ENCODE results near the gene NRXN3.

Gene NRXN3

DNA sequence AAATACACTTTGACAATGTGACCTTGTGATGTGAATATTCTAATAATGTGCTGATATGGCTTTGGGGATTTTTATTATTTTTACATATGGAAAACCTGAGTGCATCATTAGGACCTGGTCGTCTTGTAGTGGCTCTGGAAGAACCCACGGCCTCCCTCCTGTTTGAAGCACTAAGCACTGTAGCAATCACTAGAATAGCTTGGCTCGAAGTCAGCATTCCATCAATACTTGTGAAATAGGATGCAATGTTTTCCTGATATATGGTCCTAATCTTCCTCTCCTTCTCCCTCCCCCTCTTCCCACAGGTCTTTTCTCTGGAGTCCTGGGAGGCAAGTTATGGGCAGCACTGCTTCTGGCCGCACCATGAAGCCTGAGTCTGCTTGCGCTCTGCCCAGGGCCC is 71.9 kb downstream of the NRXN3 start:
- DNase-seq (ENCODE audit: low read depth in 1 of 2, low spot score in 1 of 2), result no peak

DNA sequence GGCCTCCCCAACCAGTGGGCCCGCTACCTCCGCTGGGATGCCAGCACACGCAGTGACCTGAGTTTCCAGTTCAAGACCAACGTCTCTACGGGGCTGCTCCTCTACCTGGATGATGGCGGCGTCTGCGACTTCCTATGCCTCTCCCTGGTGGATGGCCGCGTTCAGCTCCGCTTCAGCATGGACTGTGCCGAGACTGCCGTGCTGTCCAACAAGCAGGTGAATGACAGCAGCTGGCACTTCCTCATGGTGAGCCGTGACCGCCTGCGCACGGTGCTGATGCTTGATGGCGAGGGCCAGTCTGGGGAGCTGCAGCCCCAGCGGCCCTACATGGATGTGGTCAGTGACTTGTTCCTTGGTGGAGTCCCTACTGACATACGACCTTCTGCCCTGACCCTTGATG is 73.0 kb downstream of the NRXN3 start:
- DNase-seq (ENCODE audit: low read depth in 1 of 2, low spot score in 1 of 2), result no peak

- DNase-seq (ENCODE audit: low read depth in 1 of 2, low spot score in 1 of 2), result no peak
These were observed 75.1 kb downstream of the NRXN3 start for GRCh38 chr14:78245238-78245637.

DNA sequence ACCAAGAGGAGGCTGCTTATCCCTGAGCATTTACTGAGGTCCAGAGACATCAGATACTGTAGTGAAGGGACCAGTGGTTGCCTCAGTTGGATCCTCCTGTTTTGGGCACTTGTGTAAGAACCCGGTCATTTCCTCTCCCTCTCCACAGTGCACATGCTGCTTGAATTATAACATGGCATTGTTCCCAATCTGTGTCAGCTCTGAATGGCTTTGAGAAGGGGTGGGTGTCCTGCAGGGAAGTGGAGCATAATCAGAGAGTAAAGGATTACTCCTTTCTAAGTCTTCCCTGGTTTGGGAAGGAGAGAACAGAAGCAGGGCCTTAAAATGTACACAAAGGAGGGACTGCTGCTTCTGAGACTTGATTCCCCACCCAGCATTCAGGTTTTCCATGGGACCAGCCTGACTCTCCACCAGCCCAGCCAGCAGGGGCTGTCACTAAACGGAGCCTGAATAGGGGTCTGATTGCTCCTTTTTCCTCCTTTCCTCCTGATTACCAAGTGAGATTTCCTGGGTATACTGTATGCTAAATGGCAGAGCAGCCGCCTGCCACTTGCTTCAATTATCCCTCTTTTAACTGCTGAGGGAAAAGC is 78.4 kb downstream of the NRXN3 start:
- no peak for DNase-seq (ENCODE audit: low read depth in 1 of 2, low spot score in 1 of 2)

DNA sequence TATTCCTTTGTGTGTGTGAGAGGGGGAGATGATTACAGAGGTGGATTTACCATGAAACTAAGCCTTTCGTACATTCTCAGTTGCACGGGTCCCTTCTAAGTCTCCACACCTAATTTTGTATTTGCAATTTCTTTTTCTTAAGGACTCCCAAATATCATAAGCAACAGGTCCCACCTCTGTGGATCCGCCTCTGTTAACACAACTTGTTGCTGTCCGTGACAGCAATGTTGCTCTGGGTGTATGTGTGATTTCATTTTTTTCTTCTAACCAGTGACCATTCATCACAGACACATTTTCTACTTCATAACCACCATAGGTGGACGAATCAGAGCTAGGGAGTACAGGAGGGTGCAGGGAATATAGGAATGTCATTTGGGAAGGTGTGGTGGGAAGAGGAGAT is 81.1 kb downstream of the NRXN3 start:
- DNase-seq (ENCODE audit: low read depth in 1 of 2, low spot score in 1 of 2), result no peak

GRCh38 chr14:78253986-78254385 is 83.8 kb downstream of the NRXN3 start:
- DNase-seq (ENCODE audit: low read depth in 1 of 2, low spot score in 1 of 2), result no peak

- no peak for DNase-seq (ENCODE audit: low read depth in 1 of 2, low spot score in 1 of 2)
These were observed 84.8 kb downstream of the NRXN3 start for GRCh38 chr14:78254911-78255461.

GRCh38 chr14:78259831-78260230 is 89.7 kb downstream of the NRXN3 start:
- no peak for DNase-seq (ENCODE audit: low read depth in 1 of 2, low spot score in 1 of 2)

DNA sequence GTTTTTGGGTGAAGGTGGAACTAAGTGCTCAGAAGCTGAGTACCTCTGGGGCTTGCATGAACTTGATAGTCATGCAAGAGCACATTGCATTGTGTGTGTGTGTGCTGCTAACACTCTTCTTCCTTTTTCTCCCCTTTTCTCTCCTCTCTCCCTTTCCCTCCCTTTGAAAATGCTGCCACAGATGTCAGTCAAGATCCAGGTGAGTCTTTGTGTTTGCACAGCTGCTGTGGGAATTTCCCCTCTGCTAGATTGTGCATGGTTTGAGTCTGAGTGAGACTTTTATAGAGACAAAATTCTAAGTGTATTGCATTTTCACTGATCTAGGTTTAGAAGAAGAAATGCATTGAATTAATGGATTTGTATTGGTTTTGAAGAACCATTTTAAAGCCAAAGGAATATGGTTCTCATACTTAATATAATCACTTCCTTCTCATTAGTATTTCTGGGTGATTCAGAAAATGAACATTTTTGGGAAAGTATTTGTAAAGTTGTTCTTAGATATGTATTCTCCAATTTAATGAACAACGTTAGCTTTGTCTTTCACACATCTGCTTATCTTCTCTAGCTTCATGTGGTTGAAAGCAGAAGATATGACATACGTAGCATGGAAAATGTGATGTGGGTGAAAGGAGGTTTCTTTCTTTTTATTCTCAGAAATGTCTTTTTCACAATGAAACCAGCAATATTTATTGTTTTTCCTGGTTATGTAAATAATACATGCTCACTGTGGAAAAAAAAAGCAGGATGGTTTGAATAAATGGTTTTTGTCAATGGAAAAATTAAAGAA is 108.5 kb downstream of the NRXN3 start:
- DNase-seq (ENCODE audit: low read depth in 1 of 2, low spot score in 1 of 2), result no peak

DNA sequence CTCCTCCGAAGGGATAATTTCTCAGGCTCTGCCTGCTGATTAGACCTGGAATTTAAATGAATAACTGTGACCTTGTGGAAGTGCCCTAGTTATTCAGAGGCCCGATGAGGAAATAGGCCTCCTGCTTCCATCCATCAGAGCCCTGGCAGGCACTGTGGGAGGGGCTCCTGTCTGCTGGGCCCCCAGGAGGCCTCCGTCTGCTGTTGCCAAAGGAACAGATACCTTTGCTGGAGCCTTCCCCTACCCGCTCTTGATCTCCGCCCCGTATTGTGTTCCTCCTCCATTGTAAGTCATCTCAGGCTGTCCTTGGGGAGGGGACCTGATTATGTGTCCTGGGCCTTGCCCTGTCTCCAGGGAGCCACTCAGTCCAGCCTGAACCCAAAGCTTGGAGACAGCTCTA is 112.3 kb downstream of the NRXN3 start:
- DNase-seq (ENCODE audit: low read depth in 1 of 2, low spot score in 1 of 2), result no peak

DNA sequence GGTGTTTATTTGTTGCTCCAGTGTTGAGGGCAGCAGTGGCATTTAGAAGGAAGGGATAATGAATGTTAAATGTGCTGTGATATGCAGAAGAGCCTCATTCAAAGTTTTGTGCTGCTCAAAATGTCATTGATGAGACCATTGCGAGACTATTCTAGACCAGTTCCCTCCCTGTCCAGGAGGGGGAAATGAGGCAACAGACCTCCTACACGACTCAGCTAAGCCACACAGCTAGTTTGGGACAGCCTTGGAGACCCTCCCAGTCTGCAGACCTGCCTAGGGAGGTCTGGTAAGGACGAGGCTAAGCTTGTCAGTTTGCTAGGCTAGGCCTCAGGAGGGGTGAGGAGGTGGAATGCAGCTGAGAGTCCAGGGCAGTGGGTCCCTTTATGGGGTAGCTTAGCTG is 116.0 kb downstream of the NRXN3 start:
- DNase-seq (ENCODE audit: low read depth in 1 of 2, low spot score in 1 of 2), result no peak

GRCh38 chr14:78292003-78292402 is 121.8 kb downstream of the NRXN3 start:
- no peak for DNase-seq (ENCODE audit: low read depth in 1 of 2, low spot score in 1 of 2)

- no peak for DNase-seq (ENCODE audit: low read depth in 1 of 2, low spot score in 1 of 2)
These were observed 127.7 kb downstream of the NRXN3 start for GRCh38 chr14:78297858-78298257.

DNA sequence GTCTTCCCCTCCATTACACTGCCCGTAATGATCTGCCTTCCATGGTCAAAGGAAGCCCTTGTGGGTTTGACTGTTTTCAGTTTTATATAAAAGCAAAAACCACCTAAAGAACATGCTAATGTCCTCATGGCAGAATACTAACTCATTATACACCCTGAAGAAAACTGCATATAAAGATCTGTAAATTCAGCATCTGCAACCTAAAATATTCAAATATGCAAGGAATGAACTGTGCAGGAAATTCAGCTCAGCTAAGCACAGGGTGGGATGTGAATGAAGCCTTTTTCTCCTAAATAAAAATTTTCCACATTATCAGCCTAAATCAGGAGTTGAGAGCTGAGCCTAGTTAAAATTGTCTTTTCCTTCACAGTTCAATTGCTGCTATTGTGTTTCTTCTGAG is 128.1 kb downstream of the NRXN3 start:
- DNase-seq (ENCODE audit: low read depth in 1 of 2, low spot score in 1 of 2), result no peak

GRCh38 chr14:78302841-78303240 is 132.7 kb downstream of the NRXN3 start:
- DNase-seq (ENCODE audit: low read depth in 1 of 2, low spot score in 1 of 2), result no peak

DNA sequence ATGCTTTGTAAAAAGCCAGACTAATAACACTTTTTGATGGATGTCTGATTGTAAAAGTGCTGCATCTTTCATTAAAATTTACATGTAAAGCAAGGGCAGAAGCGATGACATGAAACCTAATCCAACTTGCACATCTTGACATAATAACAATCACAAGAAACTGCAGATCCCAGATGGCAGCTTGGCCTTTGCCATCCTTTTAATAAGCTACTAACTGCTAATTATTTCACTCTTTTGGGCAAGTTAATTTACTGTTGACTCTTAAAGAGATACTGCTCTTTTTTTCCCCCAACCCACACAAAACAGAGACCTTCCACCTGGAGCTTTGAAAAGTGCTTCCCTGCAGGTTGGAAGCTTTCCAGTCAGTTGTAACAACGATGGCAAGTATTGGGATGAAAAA is 137.5 kb downstream of the NRXN3 start:
- DNase-seq (ENCODE audit: low read depth in 1 of 2, low spot score in 1 of 2), result no peak

GRCh38 chr14:78308079-78308478 is 137.9 kb downstream of the NRXN3 start:
- DNase-seq (ENCODE audit: low read depth in 1 of 2, low spot score in 1 of 2), result no peak

DNA sequence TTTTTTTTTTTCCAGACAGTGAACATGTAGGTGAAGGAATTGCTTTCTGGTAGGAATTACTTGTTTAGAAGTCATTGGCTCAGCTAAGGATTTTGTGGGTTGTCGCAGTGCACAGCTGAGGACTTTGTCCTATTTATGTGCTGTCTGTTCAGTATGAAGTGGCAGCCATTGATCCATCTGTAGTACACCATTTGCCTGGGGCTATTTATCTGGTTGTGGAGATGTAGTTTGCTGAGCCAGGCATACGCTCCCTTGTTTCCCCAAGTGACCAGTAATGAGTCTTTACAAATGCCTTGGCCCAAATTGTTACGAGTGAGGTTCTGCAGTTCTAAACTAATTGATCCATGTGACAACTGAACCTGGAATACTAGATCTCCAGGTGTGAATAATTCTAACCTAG is 140.1 kb downstream of the NRXN3 start:
- DNase-seq (ENCODE audit: low read depth in 1 of 2, low spot score in 1 of 2), result no peak

DNA sequence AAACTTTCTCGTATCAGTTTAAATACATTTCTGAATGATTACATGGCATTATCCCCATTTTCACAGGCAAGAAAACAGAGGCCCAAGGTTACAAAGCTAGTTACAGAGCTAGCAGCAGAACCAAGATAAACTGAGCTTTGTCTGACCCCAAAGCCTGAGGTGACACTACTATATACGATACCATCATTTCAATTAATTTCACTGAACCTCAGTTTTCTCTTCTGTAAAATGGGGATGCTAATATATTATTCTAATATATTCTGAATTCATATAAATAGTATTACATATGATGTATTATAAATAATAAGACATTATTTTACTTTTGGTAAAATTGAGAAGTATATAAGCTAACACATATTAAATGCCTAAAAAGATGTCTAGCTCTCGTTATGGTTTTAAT is 143.3 kb downstream of the NRXN3 start:
- no peak for DNase-seq (ENCODE audit: low read depth in 1 of 2, low spot score in 1 of 2)

DNA sequence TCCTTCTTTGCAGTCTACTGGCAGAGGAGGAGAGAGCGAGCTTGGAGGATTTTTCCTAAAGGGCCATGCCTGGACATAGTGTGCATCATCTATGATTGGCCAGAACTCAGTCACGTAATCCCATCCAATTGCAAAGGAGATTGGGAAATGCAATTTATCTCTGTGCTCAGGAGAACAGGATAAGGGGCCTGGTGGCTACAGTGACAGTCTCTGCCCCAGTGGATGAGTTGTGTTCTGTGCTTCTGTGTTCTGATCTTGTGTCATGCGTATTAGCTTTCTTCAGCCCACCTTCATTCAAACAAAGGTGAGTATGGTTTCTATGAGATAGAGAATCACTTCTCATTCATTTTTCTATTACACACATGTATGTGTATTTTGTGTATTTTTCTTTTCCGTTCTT is 144.3 kb downstream of the NRXN3 start:
- no peak for DNase-seq (ENCODE audit: low read depth in 1 of 2, low spot score in 1 of 2)

DNA sequence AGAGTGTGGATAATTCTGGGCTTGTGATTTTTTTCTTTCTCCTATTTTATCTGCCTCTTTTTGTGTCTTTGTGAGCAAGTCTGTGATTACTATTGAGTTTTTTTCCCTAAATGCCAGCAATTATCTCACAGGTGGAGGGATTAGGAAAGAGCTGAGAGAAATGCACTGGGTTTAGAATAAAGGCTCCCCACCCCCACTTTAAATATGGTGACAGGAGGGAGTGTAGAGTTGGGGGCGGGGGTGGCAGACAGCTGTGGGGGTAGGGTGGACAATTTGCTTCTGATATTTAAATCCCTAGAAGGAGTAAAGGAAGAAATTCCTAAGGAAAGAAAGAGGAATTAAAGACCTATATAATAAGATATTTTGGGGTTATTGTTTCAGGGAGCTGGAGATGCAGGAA is 145.9 kb downstream of the NRXN3 start:
- no peak for DNase-seq (ENCODE audit: low read depth in 1 of 2, low spot score in 1 of 2)

DNA sequence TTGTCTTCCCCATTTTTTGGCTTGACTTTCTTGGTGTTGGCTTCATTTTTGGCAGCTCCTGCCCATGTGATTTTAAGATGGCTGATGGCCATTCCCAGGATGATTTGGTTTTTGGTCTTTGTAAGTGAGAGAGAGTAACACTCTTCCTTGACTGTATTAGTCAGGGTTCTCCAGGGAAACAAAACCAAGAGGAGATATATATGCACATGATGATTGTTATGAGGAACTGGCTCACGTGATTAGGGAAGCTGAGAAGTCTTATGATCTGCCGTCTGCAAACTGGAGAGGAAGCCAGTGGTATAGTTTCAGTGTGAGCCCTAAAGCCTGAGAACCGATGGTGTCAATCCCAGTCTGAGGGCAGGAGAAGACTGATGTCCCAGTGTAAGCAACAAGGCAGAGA is 146.6 kb downstream of the NRXN3 start:
- DNase-seq (ENCODE audit: low read depth in 1 of 2, low spot score in 1 of 2), result no peak

DNA sequence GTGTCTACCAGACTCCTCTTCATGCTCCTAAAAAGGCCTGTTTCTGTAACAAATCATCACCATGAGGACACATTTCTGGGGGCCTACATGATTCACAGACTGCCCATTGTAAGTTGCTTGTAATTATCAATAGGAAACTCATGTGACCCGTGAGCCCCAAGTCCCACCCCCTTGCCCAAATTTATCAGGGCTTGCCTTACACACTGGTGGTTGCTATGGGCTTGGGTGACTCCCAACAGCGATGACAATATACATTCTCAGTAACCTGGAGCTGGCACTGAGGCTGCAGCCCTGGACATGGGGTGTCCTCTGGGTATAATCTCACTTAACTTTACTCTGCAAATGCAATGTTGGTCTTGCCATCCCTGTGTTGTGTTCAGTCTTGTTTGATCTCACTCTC is 149.2 kb downstream of the NRXN3 start:
- DNase-seq (ENCODE audit: low read depth in 1 of 2, low spot score in 1 of 2), result no peak

All from stimulated activated CD4-positive, alpha-beta T cell treated with anti-CD3 and anti-CD28 coated beads, Interleukin-15, amount 100 ng/mL, for 1 hour (primary cell).